HG03439 (cell line): ENCODE results near the gene EIF2B4.

ENCODE experiments used
- ATAC-seq: cut with Tn5 transposase; IDR thresholded peaks from one replicate; pipeline ENCODE4 v1.9.1; 2021; ENCODE audit warnings: mild to moderate bottlenecking, moderate library complexity; ENCODE audit not compliant: unreplicated experiment

EIF2B4 gene

DNA sequence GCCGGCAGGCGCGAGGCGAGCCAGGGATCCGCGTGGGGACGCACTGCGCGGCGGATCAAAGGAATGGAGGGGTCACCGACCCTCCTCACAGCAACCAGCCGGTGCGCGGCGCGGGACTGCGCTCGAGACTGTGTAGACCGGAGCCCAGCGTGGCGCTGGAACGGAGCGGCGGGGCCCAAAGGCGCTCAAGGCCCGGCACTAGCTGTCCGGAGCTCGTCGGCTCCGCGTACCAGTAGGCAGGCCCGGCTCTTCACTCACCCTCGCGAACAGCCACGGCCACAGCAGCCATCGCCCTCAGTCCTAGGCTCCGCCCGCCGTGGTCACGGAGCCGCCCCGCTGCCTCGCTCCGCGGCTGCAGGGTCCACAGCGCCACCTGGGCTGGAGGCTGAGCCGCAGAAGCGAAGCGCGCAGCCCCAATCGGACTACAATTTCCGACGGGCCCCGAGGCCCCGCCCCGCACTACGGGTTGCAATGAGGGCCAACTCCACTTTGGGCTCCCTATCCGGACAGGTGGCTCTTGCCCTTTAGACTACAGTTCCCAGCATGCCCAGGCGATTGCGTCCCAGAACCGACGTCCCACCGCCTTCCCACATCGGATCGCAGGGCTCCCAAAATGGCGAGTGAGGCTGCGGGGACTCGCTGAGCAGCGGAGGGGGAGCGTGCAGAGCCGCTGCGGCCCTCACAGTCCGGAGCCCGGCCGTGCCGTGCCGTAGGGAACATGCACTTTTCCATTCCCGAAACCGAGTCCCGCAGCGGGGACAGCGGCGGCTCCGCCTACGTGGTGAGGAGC, at the start of gene EIF2B4, which contains the start of gene SNX17:
TSS of gene EIF2B4 (minus strand) at position 313 of the 790 bp plus-strand sequence. CDS start at position 289, 24 bp downstream.
TSS of gene SNX17 (plus strand) at position 591 of the 790 bp plus-strand sequence. CDS start at position 719, 128 bp downstream.
- peak; percentile 89 for ATAC-seq

DNA sequence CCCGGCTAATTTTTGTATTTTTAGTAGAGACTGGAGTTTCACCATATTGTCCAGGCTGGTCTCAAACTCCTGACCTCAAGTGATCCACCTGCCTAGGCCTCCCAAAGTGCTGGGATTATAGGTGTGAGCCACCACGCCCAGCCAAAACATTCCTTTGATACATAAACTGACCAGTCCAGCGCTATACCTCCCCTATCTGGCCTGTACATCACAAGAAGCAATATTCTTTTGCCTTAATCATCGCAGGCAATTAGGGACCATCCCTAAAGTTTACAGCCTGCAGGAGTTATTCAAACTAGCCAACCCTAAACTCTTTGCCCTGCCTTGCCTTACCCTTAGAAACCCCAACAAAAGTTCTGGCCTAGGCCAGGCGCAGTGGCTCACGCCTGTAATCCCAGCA, 46.0 kb upstream of the EIF2B4 start:
- no peak for ATAC-seq

DNA sequence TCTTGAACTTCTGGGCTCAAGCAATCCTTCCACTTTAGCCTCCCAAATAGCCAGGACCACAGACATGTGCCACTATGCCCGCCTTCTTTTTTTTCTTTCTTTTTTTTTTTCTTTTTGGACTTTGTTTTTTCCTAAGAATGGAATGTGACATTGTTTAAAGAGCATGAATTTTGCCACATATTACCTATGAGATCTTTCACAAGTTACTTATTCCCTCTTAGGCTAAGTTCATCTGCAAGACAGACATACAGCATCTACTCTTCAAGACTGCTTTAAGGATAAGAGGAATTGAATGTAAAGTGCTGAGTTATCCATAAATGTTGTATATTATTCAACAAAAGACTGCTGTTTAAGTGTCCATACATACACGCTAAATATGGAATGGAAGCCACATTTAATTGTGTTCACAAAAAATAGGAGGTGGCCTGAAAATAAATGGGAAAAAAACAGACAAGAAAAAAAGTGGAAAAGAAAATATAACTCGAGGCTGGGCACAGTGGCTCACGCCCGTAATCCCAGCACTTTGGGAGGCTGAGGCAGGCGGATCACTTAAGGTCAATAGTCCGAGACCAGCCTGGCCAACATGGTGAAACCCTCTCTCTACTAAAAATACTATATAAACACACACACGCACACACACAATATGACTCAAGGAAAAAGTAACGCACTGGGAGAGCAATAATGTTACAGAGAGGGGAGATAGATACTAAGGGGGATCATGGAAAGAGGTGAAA, 42.4 kb upstream of the EIF2B4 start:
- no peak for ATAC-seq

DNA sequence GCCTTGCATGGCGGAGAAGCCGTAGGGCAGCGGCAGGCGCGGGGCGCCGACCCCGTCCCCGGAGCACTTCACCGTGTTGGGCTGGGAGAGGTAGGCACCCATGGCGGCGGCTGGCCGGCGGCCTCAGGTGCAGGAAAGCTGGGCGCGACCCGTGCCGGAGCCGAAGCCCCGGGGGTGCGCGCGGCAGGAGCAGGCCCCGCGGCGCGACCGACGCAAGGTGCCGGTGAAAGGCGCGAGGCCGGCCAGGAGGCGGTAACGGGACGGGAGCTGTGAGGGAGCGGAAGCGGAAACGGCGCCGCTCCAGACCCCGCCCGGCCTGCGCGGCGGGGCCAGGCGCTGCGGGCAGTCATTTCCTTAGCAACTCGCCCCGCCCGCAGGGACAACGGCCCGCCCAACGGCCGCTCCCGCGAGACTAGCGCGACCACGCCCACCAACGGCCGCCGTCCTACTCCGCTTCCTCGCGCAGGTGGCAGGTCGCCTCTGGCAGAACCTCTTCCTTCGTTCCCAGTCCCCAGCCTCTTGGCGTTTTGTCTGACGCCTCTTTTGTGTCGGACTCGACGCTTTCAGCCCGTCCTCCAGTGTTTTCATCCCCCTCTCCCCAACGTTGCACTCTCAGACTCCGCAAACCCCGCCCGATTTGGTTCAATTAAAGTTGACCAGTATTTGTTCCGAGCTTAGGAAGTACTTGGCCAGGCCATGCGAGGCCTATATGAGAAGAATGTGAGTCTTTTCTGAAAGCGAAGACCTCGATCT, 39.4 kb upstream of the EIF2B4 start, which contains the start of gene PPM1G:
TSS of gene PPM1G (minus strand) at position 271 of the 753 bp plus-strand sequence. CDS start at position 102, 169 bp downstream.
- peak; percentile 96 for ATAC-seq

DNA sequence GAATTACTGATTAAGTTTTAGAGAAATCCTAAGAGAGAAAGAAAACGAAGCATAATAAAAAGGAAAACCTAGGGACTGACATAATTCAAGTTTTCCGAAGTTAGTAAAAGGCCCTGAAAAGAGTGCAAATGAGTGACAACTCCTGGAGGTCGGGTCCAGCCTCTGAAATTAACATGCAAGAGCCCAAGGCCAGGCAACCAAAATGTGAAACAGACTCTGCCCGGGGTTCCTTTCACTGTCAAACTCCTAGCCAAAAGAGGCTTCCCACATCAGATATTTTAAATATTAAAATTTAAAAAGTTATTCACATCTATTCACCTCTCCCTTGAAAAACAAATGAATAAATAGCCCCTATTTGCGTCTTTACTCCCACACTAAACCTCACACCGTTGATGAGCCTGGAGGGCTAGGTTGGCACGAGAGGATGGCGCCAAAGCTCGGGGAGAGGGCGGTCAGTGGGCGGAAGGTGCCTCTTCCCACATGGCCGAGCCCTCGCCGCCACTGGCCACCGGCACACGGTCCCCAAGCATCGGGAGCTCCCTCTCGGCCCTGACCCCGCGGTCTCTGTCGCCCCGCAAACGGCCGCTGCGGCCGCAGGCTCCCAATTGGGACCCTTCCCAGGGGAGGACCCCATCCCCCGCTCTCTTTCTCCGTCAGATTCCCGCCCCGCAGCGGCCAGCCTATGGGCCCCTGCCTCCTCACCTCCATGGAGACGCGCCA, 38.6 kb upstream of the EIF2B4 start:
- ATAC-seq, result peak; percentile 33

DNA sequence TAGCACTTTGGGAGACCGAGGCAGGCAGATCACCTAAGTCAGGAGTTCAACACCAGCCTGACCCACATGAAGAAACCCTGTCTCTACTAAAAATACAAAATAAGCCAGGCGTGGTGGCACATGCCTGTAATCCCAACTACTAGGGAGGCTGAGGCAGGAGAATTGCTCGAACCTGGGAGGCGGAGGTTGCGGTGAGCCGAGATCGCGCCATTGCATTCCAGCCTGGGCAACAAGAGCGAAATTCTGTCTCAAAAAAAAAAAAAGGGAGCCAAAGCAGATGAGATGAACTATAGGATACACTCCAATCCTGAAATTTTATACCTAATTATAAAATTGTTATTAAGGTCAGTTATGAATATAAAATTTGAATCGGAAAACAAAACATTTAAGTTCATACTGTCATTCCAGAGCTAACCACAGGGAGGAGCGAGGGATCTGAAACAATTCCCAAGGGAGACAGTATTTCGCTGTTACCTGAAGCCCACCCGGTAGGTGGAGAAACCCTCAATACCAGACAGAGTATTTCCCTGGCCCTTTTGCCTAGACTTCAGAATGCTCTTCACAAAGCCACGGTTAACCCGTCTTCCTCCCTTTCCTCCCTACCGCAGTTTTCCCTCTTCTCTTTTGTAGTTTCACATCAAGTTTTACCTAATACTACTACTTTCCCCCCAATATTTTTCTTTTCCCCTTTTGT, 37.8 kb upstream of the EIF2B4 start:
- no peak for ATAC-seq

DNA sequence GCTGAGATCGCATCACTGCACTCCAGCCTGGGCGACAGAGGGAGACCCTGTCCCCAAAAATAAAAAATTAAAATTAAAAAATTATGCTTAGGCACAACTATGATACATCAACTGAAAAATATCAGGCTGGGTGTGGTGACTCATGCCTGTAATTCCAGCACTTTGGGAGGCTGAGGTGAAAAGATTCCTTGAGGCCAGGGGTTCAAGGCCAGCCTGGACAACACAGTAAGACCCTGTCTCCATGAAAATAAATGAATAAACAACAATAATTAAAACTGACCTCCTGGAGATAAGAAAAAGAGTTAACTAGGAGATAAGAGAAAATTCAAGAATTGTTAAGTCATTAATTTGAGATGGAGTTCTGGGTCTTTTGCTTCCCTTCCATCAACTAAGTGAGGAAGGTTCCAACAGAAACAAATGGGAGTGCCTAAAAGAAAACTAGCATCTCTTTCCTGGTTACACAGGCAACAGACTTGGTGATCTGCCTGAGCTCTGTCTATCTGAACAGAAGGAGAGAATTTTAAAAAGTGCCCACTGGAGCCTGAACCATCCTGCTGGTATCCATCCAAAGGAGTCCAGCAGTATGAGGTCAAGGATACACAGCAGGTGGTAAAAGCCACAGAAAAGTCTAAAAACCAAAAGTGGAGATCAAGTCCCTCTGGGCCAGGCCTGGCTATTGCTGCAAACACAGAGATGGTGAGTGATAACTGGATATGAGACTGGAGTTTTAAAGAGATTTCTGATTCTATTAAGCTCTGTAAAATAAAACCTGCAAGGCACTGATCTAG, 30.4 kb upstream of the EIF2B4 start:
- ATAC-seq, result no peak

DNA sequence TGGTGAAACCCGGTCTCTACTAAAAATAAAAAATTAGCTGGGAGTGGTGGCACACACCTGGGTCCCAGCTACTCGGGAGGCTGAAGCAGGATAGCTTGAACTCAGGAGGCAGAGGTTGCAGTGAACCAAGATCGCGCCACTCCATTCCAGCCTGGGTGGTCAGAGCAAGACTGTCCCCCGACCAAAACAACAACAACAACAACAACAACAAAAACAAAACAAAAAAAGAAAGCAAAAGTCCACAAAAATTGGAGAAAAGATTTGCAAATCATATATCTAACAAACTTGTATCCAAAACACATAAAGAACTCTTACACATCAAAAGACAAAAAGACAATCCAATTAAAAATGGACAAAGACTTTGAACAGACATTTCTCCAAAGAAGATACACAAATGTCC, 28.8 kb upstream of the EIF2B4 start:
- ATAC-seq, result no peak

DNA sequence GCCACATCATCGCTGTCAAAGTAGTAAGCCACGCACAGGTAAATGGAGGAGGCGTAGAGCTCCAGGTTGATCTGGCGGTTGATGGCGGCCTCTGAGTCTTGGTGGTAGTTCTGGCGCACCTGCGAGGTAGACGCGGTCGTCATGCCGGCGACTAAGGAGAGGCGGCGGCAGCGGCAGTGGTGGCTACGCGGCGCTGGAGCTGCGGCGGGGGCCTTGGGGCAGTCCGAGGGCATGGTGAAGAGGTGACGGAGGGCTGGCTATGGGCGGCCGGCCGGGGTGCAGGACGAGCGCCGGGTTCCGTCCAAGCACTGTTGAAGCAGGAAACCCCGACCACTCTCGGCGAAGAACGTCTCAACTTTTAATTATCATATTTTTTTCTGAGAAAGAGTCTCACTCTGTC, 23.1 kb upstream of the EIF2B4 start:
- ATAC-seq, result no peak

DNA sequence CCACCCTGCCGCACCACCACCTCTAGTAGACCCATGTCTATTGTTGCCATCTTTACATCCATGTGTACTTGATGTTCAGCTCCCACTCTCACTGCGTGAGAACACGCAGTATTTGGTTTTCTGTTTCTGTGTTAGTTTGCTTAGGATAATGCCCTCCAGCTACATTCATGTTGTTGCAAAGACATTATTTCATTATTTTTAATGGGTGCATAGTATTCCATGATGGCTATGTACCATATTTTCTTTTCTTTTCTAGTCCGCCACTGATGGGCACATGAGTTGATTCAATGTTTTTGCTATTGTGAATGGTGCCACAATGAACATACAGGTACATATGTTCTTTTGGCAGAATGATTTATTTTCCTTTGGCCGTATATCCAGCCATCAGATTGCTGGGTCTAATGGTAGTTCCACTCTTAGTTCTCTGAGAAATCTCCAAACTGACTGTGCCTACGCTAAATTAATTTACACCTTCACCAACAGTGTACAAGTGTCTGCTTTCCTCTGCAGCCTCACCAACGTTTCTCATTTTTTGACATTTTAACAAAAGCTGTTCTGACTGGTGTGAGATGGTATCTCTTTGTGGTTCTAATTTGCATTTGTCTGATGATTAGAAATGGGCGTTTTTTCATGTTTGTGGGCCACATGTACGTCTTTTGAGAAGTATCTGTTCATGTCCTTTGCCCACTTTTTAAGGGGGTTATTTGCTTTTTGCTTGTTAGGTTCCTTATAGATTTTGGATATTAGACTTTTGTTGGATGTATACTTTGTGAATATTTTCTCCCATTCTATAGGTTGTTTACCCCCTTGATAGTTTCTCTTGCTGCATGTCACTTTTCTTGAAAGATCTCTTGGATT, 20.9 kb upstream of the EIF2B4 start:
- no peak for ATAC-seq

DNA sequence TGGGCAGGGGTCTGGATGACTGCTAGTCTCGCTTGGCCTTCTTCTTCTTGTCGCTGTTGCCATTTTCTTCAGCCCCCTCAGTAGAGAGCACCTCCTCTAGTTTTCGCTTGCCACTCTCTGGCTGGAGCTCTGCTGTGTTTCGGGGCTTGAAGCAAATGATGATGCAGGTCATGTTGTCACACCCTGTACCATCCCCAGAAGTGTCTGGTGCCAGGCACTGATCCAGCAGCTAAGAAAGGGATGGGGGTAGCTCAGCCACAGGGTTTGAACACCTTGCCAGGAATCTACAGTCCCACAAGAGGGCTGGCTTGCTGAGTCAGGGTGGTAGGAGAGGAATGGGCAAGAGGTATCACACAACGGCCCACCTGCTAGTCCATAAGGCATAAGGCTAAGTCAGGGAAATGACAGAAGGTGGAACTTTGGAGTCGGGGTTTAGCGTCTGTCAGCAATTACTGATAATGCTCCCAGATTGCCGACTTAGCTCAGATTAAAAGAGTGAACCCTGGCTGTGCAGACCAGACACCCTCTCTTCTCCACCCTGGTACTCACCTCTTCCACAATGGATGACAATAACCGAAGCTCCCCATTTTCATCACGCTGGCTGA, 11.5 kb upstream of the EIF2B4 start:
- ATAC-seq, result no peak

DNA sequence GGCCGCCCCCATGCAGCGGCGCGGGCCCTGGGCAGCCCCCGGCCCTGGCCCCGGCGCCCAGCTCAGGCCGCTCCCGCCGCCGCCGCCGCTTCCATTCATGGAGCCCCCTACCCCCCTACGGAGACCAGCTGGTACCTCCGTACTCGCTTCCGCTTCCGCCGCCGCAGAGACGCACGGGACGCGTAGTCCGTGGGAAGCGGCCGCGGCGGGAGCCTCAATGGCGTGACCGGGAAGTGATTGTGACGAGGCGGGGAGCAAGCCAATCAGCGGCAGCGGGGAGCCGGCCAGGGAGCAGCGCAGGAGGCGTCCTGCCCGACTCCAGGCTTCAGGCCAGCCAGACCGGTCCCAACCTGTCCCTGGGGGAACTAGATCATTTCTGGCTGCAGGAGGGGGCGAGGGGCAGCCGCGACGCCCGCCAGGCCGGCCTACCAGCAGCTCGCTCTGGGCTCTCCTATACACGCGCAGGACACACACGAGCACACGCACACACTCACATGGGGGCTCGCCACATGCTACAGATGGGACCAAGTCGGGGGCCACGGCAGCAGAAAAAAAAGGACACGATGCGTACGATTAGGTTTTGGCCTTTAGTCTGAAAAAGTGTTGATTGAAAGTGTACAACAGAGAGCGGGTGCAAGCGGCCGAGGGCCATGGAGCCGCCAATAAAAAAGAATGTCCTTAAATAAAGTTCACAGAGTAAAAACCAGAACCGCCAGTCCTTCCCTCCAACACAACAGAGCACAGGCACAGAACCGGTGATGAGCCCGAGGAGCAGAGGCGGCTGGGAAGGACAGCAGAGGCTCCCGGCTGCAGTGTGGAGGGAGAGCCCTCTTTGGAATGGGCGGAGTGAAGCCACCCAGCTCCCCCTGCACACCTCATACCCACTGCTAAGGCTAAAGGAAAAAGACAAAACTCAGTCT, 10.7 kb upstream of the EIF2B4 start, which contains the start of gene ZNF513:
TSS of gene ZNF513 (minus strand) at position 109 of the 920 bp plus-strand sequence. CDS start 208 bp downstream, outside the sequence.
- peak; percentile 72 for ATAC-seq

DNA sequence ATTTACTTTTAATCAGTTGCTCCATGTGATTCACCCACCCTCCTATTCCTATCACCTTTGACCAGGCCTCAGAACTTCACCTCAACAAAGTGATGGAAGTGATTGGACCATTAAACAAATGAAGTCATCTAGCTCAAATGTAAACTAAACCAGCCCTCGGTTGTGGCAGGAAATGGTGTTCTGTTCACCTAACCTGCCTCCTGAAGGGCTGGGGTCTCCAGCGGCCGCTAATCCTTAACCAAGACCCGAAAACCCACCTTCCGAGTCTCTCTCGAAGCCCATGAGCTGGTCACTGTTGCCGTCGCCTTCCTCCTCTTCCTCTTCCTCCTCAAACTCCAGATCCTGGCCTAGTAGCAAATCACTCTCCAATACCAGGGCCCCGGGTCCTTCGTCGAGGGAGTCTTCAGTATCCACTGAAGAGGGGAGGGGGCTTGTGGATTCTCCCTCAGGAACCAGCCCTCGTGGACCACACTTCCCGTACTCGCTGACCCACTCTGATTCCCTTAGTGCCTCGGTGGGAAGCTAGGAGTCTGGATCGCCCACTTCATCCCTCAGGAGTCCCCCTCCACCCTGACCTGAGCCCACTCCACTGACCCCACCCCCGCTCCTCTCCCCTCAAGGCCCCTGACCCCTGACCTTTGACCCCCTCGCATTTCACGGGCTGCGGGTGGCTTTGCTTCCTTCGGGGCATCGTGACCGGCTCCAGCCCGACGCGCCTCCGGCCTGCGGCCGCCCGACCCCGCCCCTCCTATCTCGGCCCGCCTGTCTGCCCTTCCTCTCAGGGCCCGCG, 9.9 kb upstream of the EIF2B4 start:
- peak; percentile 34 for ATAC-seq

DNA sequence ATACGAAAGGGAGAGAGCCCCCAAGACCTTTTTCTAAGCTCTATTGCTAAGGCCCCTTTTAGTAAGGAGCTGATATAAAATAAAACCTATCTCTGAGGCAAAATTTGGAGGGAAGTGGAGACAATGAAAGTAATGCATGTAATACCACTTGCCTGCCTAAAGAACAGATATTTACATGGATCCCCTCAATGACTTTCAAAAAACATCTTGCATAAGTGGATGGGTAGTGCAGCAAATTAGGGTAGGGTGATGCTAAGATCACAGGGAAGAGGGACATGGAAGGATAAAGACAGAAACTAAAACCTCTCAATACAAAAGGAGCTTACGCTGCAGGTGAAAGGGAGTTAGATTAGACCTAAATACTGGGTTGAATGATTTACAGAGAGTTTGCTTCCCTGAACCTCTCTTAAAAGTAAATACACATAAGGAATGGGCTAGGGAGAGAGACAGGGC, 9.3 kb upstream of the EIF2B4 start:
- no peak for ATAC-seq

DNA sequence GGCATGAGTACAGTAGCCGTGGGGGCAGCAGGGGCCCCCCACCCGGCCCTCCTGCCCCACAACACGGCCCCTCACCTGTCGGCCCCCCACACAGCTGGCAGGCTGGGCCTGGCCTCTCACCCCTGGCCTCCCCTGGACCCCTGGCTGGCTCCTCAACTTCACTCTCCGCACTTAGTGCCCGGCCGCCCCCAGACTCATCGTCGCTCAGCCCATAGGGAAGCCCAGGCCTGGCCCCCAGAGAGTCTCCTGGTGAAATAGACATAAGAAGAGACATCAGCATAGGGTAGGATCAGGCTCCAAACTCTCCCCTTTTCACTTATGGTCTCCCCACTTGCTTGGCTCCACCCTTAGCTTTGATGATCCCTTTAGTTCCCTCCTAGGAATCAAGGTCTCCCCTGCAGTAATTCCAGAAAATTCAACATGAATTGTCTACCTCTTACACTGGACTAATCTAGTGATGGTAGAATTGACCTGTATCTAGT, 8.7 kb upstream of the EIF2B4 start:
- ATAC-seq, result no peak
